Cardiac muscle cell (in vitro differentiated cells and primary cell): ENCODE measurements around the gene SLC35F3. TPM values are rescaled to one million over a fixed set of nuclear protein-coding genes. Genes with fewer than 3 reads are reported as not detected.

ENCODE experiments used
- DNase-seq, 2 donors: peaks; one replicate each; pipeline versions ENCODE4 v3.0.0 to v3.0.0-alpha.2; 2010 to 2017; ENCODE audit warnings: low read depth in 1 of 2, low spot score in 1 of 2
- H3K27ac ChIP-seq: fragments of 200-600 bp; sonication (generic); 2 replicates; pipeline ENCODE4 v1.5.1; 2016
- H3K27me3 ChIP-seq: fragments of 200-600 bp; sonication (generic); 2 replicates; pipeline ENCODE4 v1.6.0; 2016; ENCODE audit warnings: control low read depth
- H3K36me3 ChIP-seq: fragments of 200-600 bp; sonication (generic); 2 replicates; pipeline ENCODE4 v1.5.1; 2016; ENCODE audit warnings: control low read depth
- H3K4me1 ChIP-seq: fragments of 200-600 bp; sonication (generic); 2 replicates; pipeline ENCODE4 v1.8.1; 2017; ENCODE audit warnings: low read depth, mild to moderate bottlenecking, mixed run types
- H3K4me3 ChIP-seq: fragments of 200-600 bp; sonication (generic); 2 replicates; pipeline ENCODE4 v1.5.1; 2016; ENCODE audit warnings: mild to moderate bottlenecking
- H3K9me3 ChIP-seq: fragments of 200-600 bp; sonication (generic); 2 replicates; pipeline ENCODE4 v1.5.1; 2017; ENCODE audit warnings: low read depth, mild to moderate bottlenecking, control low read depth
- polyA plus RNA-seq: library from polyadenylated mRNA; unstranded; fragments of >200 nt; fragmentation: Nextera tagmentation; extraction: Ambion mirVana; gene quantifications from 2 replicates; pipeline ENCODE4 v1.2.1, GENCODE V29; 2016
- total RNA-seq: library from RNA; depleted of rRNA; stranded (reverse); fragments of >200 nt; gene quantifications from 2 replicates; pipeline ENCODE4 v1.2.3, GENCODE V29; 2016
- TF ChIP-seq, protein P1 (sequence below): IDR thresholded peaks from 2 replicates; pipeline ENCODE4 v1.5.1; 2012; ENCODE audit warnings: low read depth, mild to moderate bottlenecking, low read length

The SLC35F3 gene
- total and polyA plus RNA-seq, 2 experiments from 2014 or later, result 0.98 to 2.0 TPM

- Histone ChIP-seq H3K4me1 (no peaks in the 10 kb centered on the region), H3K4me3 (no peak overlapping the region), H3K27ac (no peak overlapping the region), H3K36me3 (no peaks in the 10 kb centered on the region), H3K9me3 (no peaks in the 10 kb centered on the region), H3K27me3 (peaks cover 38% of the 10 kb centered on the region)
- TF ChIP-seq, protein P1, sequence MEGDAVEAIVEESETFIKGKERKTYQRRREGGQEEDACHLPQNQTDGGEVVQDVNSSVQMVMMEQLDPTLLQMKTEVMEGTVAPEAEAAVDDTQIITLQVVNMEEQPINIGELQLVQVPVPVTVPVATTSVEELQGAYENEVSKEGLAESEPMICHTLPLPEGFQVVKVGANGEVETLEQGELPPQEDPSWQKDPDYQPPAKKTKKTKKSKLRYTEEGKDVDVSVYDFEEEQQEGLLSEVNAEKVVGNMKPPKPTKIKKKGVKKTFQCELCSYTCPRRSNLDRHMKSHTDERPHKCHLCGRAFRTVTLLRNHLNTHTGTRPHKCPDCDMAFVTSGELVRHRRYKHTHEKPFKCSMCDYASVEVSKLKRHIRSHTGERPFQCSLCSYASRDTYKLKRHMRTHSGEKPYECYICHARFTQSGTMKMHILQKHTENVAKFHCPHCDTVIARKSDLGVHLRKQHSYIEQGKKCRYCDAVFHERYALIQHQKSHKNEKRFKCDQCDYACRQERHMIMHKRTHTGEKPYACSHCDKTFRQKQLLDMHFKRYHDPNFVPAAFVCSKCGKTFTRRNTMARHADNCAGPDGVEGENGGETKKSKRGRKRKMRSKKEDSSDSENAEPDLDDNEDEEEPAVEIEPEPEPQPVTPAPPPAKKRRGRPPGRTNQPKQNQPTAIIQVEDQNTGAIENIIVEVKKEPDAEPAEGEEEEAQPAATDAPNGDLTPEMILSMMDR, result peak; percentile 48
- peak; percentile 29 to 80 for DNase-seq
These were observed 308.5 kb downstream of the SLC35F3 start for GRCh38 chr1:234212764-234213657.

DNA sequence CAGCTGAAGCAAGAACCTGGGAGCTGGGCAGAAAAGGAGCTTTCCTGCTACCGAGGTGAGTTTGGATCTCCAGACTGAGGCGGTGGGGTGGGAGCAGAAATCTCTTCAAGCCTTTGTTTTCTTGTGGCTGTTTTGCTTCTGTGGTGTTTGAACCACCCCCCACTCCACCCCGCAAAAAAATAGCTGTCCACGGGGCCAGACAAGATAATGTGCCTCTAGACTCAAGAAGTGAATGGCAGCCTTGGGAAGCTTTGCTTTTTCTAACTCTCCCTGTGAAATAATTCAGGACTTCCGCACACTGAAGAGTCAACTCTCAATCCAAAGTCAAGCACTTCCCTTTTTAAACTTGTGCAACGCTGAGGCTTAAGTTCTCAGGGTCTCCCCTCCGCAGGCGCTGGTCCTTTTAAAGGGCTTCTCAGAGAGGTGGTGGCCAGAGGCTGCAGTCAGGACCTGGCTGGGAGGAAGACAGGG, 309.2 kb downstream of the SLC35F3 start:
- Histone ChIP-seq H3K4me3 (peak overlapping the region; percentile 35), H3K36me3 (no peaks in the 10 kb centered on the region), H3K27me3 (peaks cover 38% of the 10 kb centered on the region), H3K27ac (no peak overlapping the region), H3K4me1 (no peaks in the 10 kb centered on the region), H3K9me3 (no peaks in the 10 kb centered on the region)
- TF ChIP-seq, protein P1, result no peak
- DNase-seq, result no peak

DNA sequence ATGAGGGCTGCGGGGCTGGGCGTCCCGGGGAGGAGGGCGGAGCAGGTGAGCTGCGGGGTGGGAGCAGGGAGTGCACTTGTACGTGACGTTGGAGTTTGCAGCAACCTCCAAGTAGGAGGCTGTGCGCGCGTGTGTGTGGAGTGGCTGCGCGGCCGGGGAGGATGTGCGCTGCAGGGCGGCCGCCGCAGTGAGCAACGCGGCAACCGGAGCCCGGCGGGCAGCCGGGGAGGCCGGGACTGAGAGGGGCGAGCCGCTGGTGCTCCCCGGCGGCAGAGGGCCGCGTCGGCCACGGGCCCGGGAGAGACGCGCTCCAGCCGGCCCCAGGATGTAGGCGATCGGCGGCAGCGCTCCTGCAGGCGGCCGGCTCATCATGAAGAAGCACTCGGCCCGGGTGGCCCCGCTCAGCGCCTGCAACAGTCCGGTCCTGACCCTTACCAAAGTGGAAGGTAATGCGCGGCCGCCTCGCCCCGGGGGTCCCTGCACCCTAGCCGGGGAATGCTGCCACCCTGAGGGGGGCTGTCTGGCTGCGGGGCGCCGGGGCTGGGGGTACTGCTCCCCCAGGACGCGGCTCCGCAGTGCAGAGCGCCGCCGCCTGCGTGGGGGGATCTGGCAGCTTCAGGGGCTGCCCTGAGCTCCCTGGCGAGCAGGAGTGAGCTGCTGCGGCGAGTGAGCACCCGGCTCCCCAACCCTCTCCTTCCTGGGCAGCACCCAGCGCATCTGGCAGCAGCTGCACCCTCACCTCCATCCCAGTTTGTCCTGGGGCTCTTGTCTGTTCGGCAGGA, 309.8 kb downstream of the SLC35F3 start:
- Histone ChIP-seq H3K27me3 (peaks cover 38% of the 10 kb centered on the region), H3K4me3 (peak overlapping the region; percentile 35), H3K9me3 (no peaks in the 10 kb centered on the region), H3K4me1 (no peaks in the 10 kb centered on the region), H3K36me3 (no peaks in the 10 kb centered on the region), H3K27ac (no peak overlapping the region)
- peak; percentile 23 to 62 for DNase-seq
- TF ChIP-seq, protein P1, result no peak

DNA sequence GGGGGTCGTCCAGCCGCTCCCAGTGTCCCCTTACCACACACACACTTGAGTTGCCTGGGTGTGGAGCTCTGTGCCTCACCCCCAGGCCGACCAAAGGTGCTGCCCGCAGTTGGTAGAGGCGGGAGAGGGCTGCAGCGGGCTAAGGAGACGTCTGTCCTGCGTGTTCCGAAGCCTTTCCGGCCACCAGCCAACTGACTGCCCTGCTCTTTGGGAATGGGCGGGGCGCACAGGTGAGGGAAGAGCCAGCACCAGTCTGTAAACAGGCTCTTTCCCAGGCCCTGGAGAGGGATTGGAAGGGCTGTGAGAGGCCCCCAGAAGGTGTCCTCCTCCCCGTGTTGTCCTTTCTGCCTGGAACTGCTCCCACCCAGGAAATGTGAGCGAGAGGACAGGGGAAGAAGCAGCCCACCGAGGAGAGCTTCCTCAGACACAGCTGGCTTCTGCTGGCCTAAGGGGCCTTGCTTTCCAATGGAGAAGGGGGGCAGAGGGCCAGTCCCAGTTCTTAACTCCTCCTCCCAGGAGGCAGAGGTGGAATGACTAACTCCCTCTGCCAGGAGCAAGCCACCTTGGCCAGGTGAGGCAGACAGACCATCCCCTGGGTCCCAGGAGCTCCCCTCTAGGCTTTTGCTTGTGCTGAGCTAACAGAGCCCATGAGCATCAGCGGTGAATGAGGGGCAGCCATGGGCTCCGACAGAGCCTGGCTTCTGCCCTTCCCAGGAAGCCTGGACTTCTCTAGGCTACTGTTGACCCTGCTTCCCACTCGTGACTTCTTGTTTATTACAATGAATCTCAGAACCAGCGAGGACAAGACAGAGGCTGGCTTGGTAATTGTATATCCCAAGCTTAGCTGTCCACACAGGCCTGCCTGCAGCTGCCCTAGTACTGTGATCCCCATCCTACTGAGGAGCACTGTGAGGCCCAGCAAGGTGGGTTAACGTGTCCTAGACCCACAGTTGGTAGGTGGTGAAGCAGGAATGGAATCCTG, 310.7 kb downstream of the SLC35F3 start:
- Histone ChIP-seq H3K27ac (no peak overlapping the region), H3K27me3 (peaks cover 38% of the 10 kb centered on the region), H3K4me3 (peak overlapping the region; percentile 35), H3K9me3 (no peaks in the 10 kb centered on the region), H3K36me3 (no peaks in the 10 kb centered on the region), H3K4me1 (no peaks in the 10 kb centered on the region)
- DNase-seq, result no peak
- TF ChIP-seq, protein P1, result no peak

- no peaks in the 10 kb centered on the region for H3K36me3 ChIP-seq
- no peak overlapping the region for H3K4me3 ChIP-seq
- no peak for DNase-seq
- H3K9me3 ChIP-seq, result no peaks in the 10 kb centered on the region
- H3K4me1 ChIP-seq, result no peaks in the 10 kb centered on the region
- TF ChIP-seq, protein P1, result no peak
- no peak overlapping the region for H3K27ac ChIP-seq
- peaks cover 38% of the 10 kb centered on the region for H3K27me3 ChIP-seq
These were observed 311.7 kb downstream of the SLC35F3 start for GRCh38 chr1:234216116-234216703.
